ENCODE results near the gene EDIL3.

DNA sequence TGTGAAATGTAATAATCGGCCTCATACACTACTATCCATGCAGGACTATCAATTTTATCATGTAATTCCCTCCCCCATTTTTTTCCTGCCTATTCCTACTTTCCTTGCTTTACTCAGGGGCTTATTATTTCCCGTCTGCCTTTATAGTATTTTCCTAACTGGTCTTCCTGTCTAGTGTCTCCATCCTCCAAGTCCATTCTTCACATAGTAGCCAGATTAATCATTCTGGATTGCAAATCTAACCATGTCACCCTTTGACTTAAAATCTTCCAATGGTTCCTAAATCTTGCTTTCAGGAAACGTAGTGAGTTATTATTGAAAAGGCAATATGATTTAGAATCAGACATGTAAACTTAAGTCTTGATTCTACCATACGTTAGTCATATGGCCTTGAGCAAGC lies 356.6 kb downstream of the EDIL3 start:
- TF ChIP-seq, protein P1, sequence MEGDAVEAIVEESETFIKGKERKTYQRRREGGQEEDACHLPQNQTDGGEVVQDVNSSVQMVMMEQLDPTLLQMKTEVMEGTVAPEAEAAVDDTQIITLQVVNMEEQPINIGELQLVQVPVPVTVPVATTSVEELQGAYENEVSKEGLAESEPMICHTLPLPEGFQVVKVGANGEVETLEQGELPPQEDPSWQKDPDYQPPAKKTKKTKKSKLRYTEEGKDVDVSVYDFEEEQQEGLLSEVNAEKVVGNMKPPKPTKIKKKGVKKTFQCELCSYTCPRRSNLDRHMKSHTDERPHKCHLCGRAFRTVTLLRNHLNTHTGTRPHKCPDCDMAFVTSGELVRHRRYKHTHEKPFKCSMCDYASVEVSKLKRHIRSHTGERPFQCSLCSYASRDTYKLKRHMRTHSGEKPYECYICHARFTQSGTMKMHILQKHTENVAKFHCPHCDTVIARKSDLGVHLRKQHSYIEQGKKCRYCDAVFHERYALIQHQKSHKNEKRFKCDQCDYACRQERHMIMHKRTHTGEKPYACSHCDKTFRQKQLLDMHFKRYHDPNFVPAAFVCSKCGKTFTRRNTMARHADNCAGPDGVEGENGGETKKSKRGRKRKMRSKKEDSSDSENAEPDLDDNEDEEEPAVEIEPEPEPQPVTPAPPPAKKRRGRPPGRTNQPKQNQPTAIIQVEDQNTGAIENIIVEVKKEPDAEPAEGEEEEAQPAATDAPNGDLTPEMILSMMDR (IDR thresholded peaks at IDR 0.05), result no peak
- TF ChIP-seq POLR2A (IDR thresholded peaks at IDR 0.05), result no peak

Data from lower leg skin (tissue), 3 donors.